ENCODE results near the gene CACNA1C.

Gene CACNA1C

GRCh38 chr12:2402073-2402579 lies 349.3 kb downstream of the CACNA1C start:
- DNase-seq: no peak

GRCh38 chr12:2403221-2403976 lies 350.6 kb downstream of the CACNA1C start:
- no peak for DNase-seq

GRCh38 chr12:2405039-2405438 lies 352.3 kb downstream of the CACNA1C start:
- no peak for DNase-seq

- no peak for DNase-seq
Measured at GRCh38 chr12:2406903-2407302, 354.1 kb downstream of the CACNA1C start.

DNA sequence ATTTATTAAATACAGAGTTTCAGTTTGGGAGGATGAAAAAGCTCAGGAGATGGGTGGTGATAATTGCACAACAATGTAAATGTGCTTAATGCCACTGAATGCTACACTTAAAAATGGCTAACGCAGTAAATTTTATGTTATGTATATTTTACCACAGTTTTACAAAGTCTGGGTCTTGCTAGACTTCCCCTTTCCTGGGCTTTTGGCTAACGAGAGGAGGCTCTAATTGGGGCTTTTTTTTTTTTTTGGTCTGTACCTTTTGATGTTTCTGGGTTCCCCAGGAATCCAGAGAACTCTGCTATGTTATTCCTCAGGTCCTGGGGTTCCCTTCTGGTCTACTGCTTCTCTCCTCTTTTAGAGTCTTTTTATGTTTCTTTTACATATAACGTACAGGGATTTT lies 355.5 kb downstream of the CACNA1C start:
- no peak for DNase-seq

DNA sequence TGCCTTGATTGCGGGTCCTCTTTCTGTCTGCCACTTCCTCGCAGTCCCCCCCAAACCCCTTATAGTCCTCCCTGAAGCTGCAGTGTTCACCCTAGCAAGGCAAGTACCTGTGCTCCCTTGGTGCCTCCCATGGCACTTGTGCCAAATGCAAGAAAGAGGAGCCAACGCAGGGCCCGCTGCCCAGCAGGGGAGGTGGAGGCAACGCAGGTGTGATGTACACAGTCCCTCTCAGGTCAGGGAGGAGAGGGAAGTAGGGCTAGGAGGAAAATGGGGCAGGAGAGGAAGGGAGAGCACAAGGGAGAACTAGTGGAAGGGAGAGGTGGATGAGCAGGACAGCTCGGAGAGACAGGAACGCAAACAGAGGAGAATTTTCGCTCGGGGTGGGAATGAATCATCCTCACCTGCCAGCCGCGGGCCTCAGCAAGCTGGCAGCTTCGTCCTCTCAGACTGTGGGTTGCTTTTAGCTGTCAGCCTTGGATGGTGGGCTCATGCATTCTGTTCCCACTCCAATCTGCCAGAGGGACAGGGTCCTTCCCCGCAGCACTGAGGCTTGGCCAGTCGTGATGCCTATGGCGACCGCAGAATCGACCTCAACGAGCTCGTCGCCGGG lies 357.0 kb downstream of the CACNA1C start:
- no peak for DNase-seq

DNA sequence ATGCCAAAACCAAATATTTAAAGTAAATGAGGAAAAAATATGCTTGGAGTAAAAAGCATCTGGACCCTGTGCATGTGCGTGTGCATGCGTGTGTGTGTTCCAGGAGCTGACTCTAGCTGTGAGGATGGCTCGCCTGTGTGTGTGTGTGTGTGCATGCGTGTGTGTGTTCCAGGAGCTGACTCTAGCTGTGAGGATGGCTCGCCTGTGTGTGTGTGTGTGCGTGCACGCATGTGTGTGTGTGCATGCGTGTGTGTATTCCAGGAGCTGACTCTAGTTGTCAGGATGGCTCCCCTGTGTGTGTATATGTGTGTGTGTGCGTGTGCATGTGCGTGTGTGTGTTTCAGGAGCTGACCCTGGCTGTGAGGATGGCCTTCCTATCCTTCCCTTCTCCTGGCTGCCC lies 357.7 kb downstream of the CACNA1C start:
- no peak for DNase-seq

GRCh38 chr12:2411011-2411410 lies 358.2 kb downstream of the CACNA1C start:
- no peak for DNase-seq

GRCh38 chr12:2411616-2412304 lies 359.0 kb downstream of the CACNA1C start:
- DNase-seq: no peak

DNA sequence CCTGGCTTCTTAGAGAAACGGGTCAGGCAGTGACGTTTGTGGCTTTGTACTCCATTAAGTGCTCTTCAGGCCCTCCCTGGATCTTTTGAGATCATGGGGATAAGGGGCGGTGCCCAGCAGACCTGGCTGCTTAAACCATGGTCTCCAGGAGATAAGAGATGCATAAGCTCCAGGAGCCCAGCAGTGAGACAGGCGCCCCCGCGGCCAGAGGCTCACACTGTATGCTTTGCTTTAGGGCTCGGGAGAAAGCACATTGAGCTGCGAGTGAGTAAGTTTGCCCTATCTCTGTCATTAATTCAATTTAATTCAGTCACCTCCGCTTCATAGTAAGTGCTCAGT lies 359.5 kb downstream of the CACNA1C start:
- no peak for DNase-seq

DNA sequence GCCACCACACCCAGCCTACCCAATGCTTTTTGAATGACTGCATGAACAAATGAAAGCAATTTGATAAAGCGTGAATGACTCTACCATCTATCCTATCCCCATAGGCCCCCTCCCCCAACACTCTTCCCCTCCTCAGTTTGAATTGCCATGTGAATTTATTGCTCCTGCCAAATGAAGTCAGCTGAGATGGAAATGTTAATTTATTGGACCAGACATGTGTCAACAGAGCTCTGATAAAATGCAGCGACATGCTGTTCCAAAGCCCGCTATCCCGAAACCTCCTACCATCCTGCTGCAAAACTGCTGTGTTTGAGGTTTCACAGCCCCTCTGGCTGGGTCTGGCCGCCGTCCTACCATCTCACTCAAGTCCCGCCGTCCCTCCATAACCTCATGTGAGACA lies 360.5 kb downstream of the CACNA1C start:
- no peak for DNase-seq

GRCh38 chr12:2413999-2414792 lies 361.4 kb downstream of the CACNA1C start:
- no peak for DNase-seq

- no peak for DNase-seq
Measured at GRCh38 chr12:2414810-2415567, 362.2 kb downstream of the CACNA1C start.

DNA sequence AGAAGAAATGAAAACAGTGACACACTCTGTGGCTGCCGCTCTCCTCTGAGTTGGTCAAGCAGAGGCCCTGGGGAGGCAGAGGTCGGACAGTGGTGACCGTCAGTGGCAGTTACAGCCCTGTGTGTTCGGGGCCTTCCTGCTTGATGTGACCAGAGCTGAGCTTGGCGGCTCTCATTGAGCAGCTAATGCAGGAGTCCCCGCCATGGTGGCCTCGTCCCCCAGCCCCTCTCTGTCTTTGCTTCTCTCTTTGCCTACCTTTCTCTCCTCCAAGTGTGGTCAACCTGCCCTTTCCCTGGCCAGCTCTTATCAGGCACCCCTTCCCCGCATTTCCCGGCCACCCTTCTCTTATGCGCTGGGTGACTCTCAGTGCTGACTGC lies 362.8 kb downstream of the CACNA1C start:
- DNase-seq: no peak

DNA sequence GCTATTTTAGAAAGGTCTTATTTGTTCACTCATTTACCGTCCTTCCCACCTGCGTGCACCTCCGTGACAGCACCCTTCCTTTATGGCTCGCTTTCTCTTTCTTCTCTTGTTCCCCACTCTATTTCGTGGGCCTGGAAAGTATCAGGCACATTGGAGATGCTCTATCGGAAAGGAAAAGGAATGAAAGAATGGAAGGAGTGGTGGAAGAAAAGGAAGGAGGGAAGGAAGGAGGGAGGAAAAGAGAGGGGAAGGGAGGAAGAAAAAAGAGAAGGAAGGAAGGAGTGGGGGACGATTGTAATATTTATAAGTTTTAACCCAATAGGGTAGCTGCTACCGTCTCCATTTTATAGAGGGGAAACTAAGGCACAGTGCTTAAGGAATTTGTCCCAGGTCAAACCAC lies 363.4 kb downstream of the CACNA1C start:
- no peak for DNase-seq

DNA sequence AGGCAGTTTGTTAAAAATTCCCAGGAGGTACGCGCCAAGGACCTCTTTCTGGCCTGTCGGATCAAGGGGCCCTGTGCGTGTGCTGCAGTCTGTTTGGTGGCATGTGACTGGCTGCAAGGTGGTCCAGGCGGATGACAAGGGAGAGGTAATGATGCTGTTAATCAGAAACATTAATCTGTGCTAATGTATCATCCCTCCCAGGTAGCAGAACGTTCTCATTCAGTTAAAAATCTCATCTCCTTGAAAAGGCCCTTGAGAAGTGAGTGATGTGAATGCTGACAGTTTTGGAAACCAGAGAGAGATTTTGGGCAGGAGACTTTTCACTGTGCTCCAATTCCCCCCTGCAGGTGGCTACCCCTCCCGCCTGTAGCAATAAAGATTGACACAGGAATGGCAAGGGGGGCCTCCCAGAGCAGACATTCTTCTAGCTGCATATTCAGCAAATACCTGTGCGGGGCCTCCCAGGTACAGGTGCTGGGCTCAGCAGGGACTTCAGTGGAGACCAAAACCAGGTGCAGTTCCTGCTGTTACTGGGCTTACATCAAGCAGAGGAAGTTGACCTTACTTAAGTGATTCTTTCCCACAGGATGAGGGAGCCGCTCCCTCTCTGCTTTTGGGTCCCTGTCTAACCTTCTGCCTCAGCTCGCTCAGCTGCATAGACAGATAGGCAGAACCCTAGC lies 364.8 kb downstream of the CACNA1C start:
- DNase-seq: no peak

- no peak for DNase-seq
Measured at GRCh38 chr12:2418579-2418978, 365.8 kb downstream of the CACNA1C start.

DNA sequence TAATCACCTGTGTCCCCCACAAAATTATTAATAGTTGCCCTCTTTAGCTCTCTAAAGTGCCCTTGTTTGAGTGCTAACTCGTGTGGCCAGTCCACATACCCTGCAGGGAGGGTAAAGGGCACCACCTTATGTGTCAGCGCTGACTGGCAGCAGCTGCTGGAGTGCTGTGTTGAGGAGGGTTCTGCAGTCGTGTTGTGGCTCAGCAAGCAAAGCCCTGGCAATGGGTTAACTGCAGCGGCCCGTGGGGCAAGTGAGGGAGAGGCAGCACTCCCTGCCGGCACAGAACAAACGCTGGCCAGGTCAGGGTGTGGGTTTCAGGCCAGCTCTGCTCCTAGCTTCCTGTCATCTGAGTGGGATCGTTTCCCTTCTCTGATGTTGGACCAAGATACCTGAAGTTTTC lies 369.8 kb downstream of the CACNA1C start:
- DNase-seq: no peak

- no peak for DNase-seq
Measured at GRCh38 chr12:2429032-2429431, 376.2 kb downstream of the CACNA1C start.

GRCh38 chr12:2431810-2432209 lies 379.0 kb downstream of the CACNA1C start:
- DNase-seq: no peak

- DNase-seq: no peak
Measured at GRCh38 chr12:2432856-2433255, 380.1 kb downstream of the CACNA1C start.

- no peak for DNase-seq
Measured at GRCh38 chr12:2435511-2435910, 382.7 kb downstream of the CACNA1C start.

Data from NCI-H524 treated with DMSO at 0.1 percent for 48 hours (cell line).